OCI-LY7 (cell line): Measurements from ENCODE around the gene PCDHGB5. TPM values are rescaled to one million over a fixed set of nuclear protein-coding genes. Genes with fewer than 3 reads are reported as not detected.

Experiments used
- BruUV-seq: library from RNA; stranded (reverse); fragments of 400-500 nt; replicated peaks from 2 replicates; lab custom pipeline; 2021; lab: Mats Ljungman, UMichigan
- CTCF ChIA-PET: fragments of 300-600 bp; sonication (Branson Sonifier 250); formaldehyde crosslinking; loops from one replicate; lab custom pipeline; 2022; ENCODE audit warnings: antibody characterized with exemption; ENCODE audit not compliant: unreplicated experiment; lab: Charles Lee
- POLR2A ChIA-PET: fragments of 300-600 bp; sonication (Branson Sonifier 250); formaldehyde crosslinking; loops from one replicate; lab custom pipeline; 2022; ENCODE audit warnings: antibody characterized with exemption; lab: Charles Lee
- DNase-seq: peaks from one replicate; pipeline ENCODE4 v3.0.0-alpha.2; 2015; ENCODE audit warnings: low spot score
- H2AFZ ChIP-seq: fragments of 200-600 bp; sonication (generic), shearing (Covaris generic); 2 replicates; pipeline ENCODE4 v1.6.1; 2014; ENCODE audit warnings: mild to moderate bottlenecking, antibody characterized with exemption, low read length, moderate library complexity
- H3K27ac ChIP-seq: fragments of 200-600 bp; sonication (generic); 2 replicates; pipeline ENCODE4 v1.5.1; 2014; ENCODE audit warnings: mixed run types, low read depth, mild to moderate bottlenecking, moderate library complexity, low read length, inconsistent platforms; ENCODE audit not compliant: poor library complexity, severe bottlenecking
- H3K36me3 ChIP-seq: fragments of 200-600 bp; sonication (generic); 2 replicates; pipeline ENCODE4 v1.6.1; 2014; ENCODE audit warnings: mild to moderate bottlenecking, antibody characterized with exemption, low read length, moderate library complexity, mixed read lengths; ENCODE audit not compliant: insufficient read depth
- H3K4me1 ChIP-seq: fragments of 200-600 bp; sonication (generic); 2 replicates; pipeline ENCODE4 v1.5.1; 2014; ENCODE audit warnings: mild to moderate bottlenecking, low read length; ENCODE audit not compliant: insufficient read depth, poor library complexity, severe bottlenecking
- H3K4me2 ChIP-seq: fragments of 200-600 bp; sonication (generic); 2 replicates; pipeline ENCODE4 v1.6.1; 2014; ENCODE audit warnings: mild to moderate bottlenecking, low read length
- H3K4me3 ChIP-seq: fragments of 200-600 bp; sonication (generic); 2 replicates; pipeline ENCODE4 v1.5.1; 2014; ENCODE audit warnings: mild to moderate bottlenecking, low read depth, low read length; ENCODE audit not compliant: poor library complexity, severe bottlenecking
- H3K79me2 ChIP-seq: fragments of 200-600 bp; sonication (generic); 2 replicates; pipeline ENCODE4 v1.6.1; 2016; ENCODE audit warnings: low read depth, mild to moderate bottlenecking, low read length, moderate library complexity, mixed read lengths; ENCODE audit not compliant: insufficient read depth
- H3K9me2 ChIP-seq: fragments of 200-600 bp; sonication (generic); 2 replicates; pipeline ENCODE4 v1.6.1; 2016; ENCODE audit warnings: mild to moderate bottlenecking, low read length, mixed read lengths; ENCODE audit not compliant: insufficient read depth
- H3K9me3 ChIP-seq: fragments of 200-600 bp; sonication (generic); 2 replicates; pipeline ENCODE4 v1.6.1; 2014; ENCODE audit warnings: mild to moderate bottlenecking, mixed run types, low read length, mixed read lengths
- H4K20me1 ChIP-seq: fragments of 200-600 bp; sonication (generic); 2 replicates; pipeline ENCODE4 v1.6.1; 2014; ENCODE audit warnings: mild to moderate bottlenecking, antibody characterized with exemption, low read length, moderate library complexity, mixed read lengths; ENCODE audit not compliant: insufficient read depth
- CTCF ChIP-seq: fragments of 200-600 bp; sonication (generic); conservative IDR thresholded peaks from 2 replicates; pipeline ENCODE4 v1.5.1; 2014; ENCODE audit warnings: mild to moderate bottlenecking, antibody characterized with exemption, low read length, moderate library complexity, mixed read lengths
- EZH2phosphoT487 ChIP-seq: fragments of 200-600 bp; sonication (generic); IDR thresholded peaks from 2 replicates; pipeline ENCODE4 v1.6.1; 2018; ENCODE audit warnings: low read depth, borderline replicate concordance, mild to moderate bottlenecking, mixed run types, antibody characterized with exemption, low read length, moderate library complexity, mixed read lengths
- intact Hi-C: fragments of 100-400 bp; cut with micrococcal nuclease; formaldehyde crosslinking; loops from one replicate; pipeline ENCODE4 v1.10.0; 2022; ENCODE audit not compliant: unreplicated experiment
- total RNA-seq, 2 experiments: library from RNA; depleted of rRNA in 1 of 2; stranded (reverse); fragments of >200 nt in 1 of 2; shearing (Covaris generic) in 1 of 2; gene quantifications; 2 replicates each; pipeline ENCODE4 v1.2.3, GENCODE V29; 2014 to 2022

PCDHGB5 gene
- total RNA-seq, 2 experiments from 2014 or later = 5.1 to 8.6 TPM

GRCh38 chr5:141388661-141389060 is 9.1 kb upstream of the PCDHGB5 start:
- Histone ChIP-seq H2AFZ (no peak overlapping the region), H3K27ac (no peak overlapping the region), H4K20me1 (no peaks in the 10 kb centered on the region), H3K36me3 (no peaks in the 10 kb centered on the region), H3K4me3 (no peak overlapping the region), H3K4me2 (peak overlapping the region; percentile 31; the same call in 1 of the 2 replicates), H3K4me1 (peaks cover 7% of the 10 kb centered on the region), H3K79me2 (peaks cover 8% of the 10 kb centered on the region; the same call in 1 of the 2 replicates), H3K9me2 (no peaks in the 10 kb centered on the region), H3K9me3 (no peaks in the 10 kb centered on the region)
- DNase-seq = no peak
- intact Hi-C loops = no loop called here
- BruUV-seq = no TSS peak
- ChIA-PET CTCF (interaction anchor here (0.6 kb wide), 1 partner anchor 138 kb away, joined by 3 read pairs; no protein-coding TSS in a partner anchor), POLR2A (interaction anchor here (0.5 to 0.7 kb wide), 2 partner anchors 63 to 969 kb away, joined by 3 to 4 read pairs; no protein-coding TSS in a partner anchor)
- TF ChIP-seq EZH2phosphoT487 = no peak
- TF ChIP-seq CTCF = no peak

- no peaks in the 10 kb centered on the region for H3K9me3 ChIP-seq
- H3K9me2 ChIP-seq = no peaks in the 10 kb centered on the region
- H4K20me1 ChIP-seq = no peaks in the 10 kb centered on the region
- POLR2A ChIA-PET = no interaction called here
- no peak for TF ChIP-seq EZH2phosphoT487
- TF ChIP-seq CTCF = no peak
- no peaks in the 10 kb centered on the region for H3K36me3 ChIP-seq
- CTCF ChIA-PET = interaction anchor here (0.6 to 1.3 kb wide), 3 partner anchors 70 to 169 kb away, joined by 3 to 5 read pairs (median 3); partner anchors contain the start of gene TAF7
- no peak overlapping the region for H3K27ac ChIP-seq
- H2AFZ ChIP-seq = no peak overlapping the region
- H3K4me2 ChIP-seq = no peak overlapping the region
- peaks cover 7% of the 10 kb centered on the region for H3K4me1 ChIP-seq
- DNase-seq = no peak
- peaks cover 8% of the 10 kb centered on the region; the same call in 1 of the 2 replicates for H3K79me2 ChIP-seq
- no TSS peak for BruUV-seq
- H3K4me3 ChIP-seq = no peak overlapping the region
- intact Hi-C loops = no loop called here
Measured at GRCh38 chr5:141389153-141390042, 8.3 kb upstream of the PCDHGB5 start.
